DND-41 (cell line): ENCODE data around the gene ATXN1.

ENCODE experiments used
- EZH2 ChIP-seq: IDR thresholded peaks from 3 replicates; pipeline ENCODE4 v1.6.1; 2012; ENCODE audit warnings: borderline replicate concordance, low read depth, mild to moderate bottlenecking, moderate library complexity, low read length, inconsistent platforms; ENCODE audit not compliant: severe bottlenecking
- TF ChIP-seq, protein P1 (sequence below): IDR thresholded peaks from 2 replicates; pipeline ENCODE4 v1.5.1; 2012; ENCODE audit warnings: borderline replicate concordance, low read length, moderate library complexity, mild to moderate bottlenecking; ENCODE audit not compliant: poor library complexity, severe bottlenecking; ENCODE audit errors: extremely low read depth

DNA sequence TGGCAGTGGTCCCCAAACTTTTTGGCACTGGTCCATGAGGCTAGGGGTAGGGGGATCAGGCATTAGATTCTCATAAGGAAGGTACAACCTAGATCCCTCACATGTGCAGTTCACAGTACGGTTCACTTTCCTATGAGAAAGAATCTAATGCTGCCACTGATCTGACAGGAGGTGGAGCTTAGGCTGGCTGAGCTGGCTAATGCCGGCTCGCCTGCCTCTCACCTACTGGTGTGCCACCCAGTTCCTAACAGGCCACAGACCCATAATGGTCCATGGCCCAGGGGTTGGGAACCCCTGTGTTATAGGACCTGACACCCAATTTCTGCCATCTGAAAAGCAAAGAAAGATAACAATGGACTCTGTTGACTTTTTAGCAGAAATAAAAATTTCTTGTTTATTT lies 323.3 kb downstream of the ATXN1 start:
- TF ChIP-seq, protein P1, sequence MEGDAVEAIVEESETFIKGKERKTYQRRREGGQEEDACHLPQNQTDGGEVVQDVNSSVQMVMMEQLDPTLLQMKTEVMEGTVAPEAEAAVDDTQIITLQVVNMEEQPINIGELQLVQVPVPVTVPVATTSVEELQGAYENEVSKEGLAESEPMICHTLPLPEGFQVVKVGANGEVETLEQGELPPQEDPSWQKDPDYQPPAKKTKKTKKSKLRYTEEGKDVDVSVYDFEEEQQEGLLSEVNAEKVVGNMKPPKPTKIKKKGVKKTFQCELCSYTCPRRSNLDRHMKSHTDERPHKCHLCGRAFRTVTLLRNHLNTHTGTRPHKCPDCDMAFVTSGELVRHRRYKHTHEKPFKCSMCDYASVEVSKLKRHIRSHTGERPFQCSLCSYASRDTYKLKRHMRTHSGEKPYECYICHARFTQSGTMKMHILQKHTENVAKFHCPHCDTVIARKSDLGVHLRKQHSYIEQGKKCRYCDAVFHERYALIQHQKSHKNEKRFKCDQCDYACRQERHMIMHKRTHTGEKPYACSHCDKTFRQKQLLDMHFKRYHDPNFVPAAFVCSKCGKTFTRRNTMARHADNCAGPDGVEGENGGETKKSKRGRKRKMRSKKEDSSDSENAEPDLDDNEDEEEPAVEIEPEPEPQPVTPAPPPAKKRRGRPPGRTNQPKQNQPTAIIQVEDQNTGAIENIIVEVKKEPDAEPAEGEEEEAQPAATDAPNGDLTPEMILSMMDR = no peak
- TF ChIP-seq EZH2 = no peak
